HUES64 (cell line): ENCODE measurements around the gene SARDH.

Source experiments
- H3K27ac ChIP-seq: 2 replicates; pipeline ENCODE4 v1.7.0; 2013; ENCODE audit warnings: low read depth, low read length, inconsistent platforms
- H3K27me3 ChIP-seq: 2 replicates; pipeline ENCODE4 v1.6.1; 2013; ENCODE audit warnings: mild to moderate bottlenecking, low read length; ENCODE audit not compliant: insufficient read depth
- H3K36me3 ChIP-seq: 2 replicates; pipeline ENCODE4 v1.6.1; 2013; ENCODE audit warnings: mild to moderate bottlenecking, low read length; ENCODE audit not compliant: insufficient read depth
- H3K4me1 ChIP-seq: 2 replicates; pipeline ENCODE4 v1.6.1; 2013; ENCODE audit warnings: mild to moderate bottlenecking, low read length, moderate library complexity; ENCODE audit not compliant: insufficient read depth
- H3K4me3 ChIP-seq: 2 replicates; pipeline ENCODE4 v1.5.1; 2013; ENCODE audit warnings: mild to moderate bottlenecking, low read length, moderate library complexity
- H3K9ac ChIP-seq: 2 replicates; pipeline ENCODE4 v1.6.1; 2013; ENCODE audit warnings: mild to moderate bottlenecking, low read depth, low read length
- H3K9me3 ChIP-seq: 2 replicates; pipeline ENCODE4 v1.6.1; 2013; ENCODE audit warnings: low read depth, low read length; ENCODE audit not compliant: insufficient read depth
- WGBS: fragments of 150-250, 120-280 bp; methylation state at CpG from one replicate; pipeline ENCODE4 v1.1.7; 2013; ENCODE audit warnings: missing lambda C conversion rate; 5-methylcytosine and 5-hydroxymethylcytosine counted together

The SARDH gene

GRCh38 chr9:133709691-133710571 lies 28.2 kb downstream of the SARDH start:
- Histone ChIP-seq H3K4me1 (no peaks in the 10 kb centered on the region; the same call in 1 of the 2 replicates), H3K27me3 (no peaks in the 10 kb centered on the region), H3K9ac (no peak overlapping the region), H3K27ac (no peak overlapping the region), H3K36me3 (no peaks in the 10 kb centered on the region), H3K4me3 (no peak overlapping the region), H3K9me3 (no peaks in the 10 kb centered on the region)
- 92% methylated on average over 32 of the region's 32 CpGs for WGBS

- no peaks in the 10 kb centered on the region for H3K9me3 ChIP-seq
- no peak overlapping the region for H3K4me3 ChIP-seq
- no peaks in the 10 kb centered on the region for H3K27me3 ChIP-seq
- H3K9ac ChIP-seq: no peak overlapping the region
- no peaks in the 10 kb centered on the region for H3K36me3 ChIP-seq
- 82% methylated on average over 26 of the region's 26 CpGs for WGBS
- H3K27ac ChIP-seq: no peak overlapping the region
- H3K4me1 ChIP-seq: no peaks in the 10 kb centered on the region
Observed at GRCh38 chr9:133709015-133709611, 29.0 kb downstream of the SARDH start.

GRCh38 chr9:133708246-133709014 lies 29.7 kb downstream of the SARDH start:
- H3K4me3 ChIP-seq: no peak overlapping the region
- H3K4me1 ChIP-seq: no peaks in the 10 kb centered on the region
- WGBS: 91% methylated on average over 29 of the region's 30 CpGs
- H3K27me3 ChIP-seq: no peaks in the 10 kb centered on the region
- no peak overlapping the region for H3K27ac ChIP-seq
- H3K9me3 ChIP-seq: no peaks in the 10 kb centered on the region
- no peaks in the 10 kb centered on the region for H3K36me3 ChIP-seq
- H3K9ac ChIP-seq: no peak overlapping the region

GRCh38 chr9:133707763-133708245 lies 30.3 kb downstream of the SARDH start:
- 90% methylated on average over 15 of the region's 15 CpGs for WGBS
- H3K4me1 ChIP-seq: peaks cover 2% of the 10 kb centered on the region
- H3K9me3 ChIP-seq: no peaks in the 10 kb centered on the region
- H3K27ac ChIP-seq: no peak overlapping the region
- no peaks in the 10 kb centered on the region for H3K27me3 ChIP-seq
- no peak overlapping the region for H3K4me3 ChIP-seq
- no peak overlapping the region for H3K9ac ChIP-seq
- no peaks in the 10 kb centered on the region for H3K36me3 ChIP-seq

- 88% methylated on average over 17 of the region's 17 CpGs for WGBS
- Histone ChIP-seq H3K9me3 (no peaks in the 10 kb centered on the region), H3K27ac (no peak overlapping the region), H3K4me1 (peaks cover 6% of the 10 kb centered on the region), H3K4me3 (no peak overlapping the region), H3K9ac (no peak overlapping the region), H3K36me3 (no peaks in the 10 kb centered on the region), H3K27me3 (no peaks in the 10 kb centered on the region)
Observed at GRCh38 chr9:133707065-133707762, 30.9 kb downstream of the SARDH start.

GRCh38 chr9:133706307-133707050 lies 31.7 kb downstream of the SARDH start:
- Histone ChIP-seq H3K36me3 (no peaks in the 10 kb centered on the region), H3K27ac (no peak overlapping the region), H3K27me3 (no peaks in the 10 kb centered on the region), H3K9me3 (no peaks in the 10 kb centered on the region), H3K4me3 (no peak overlapping the region), H3K4me1 (peaks cover 10% of the 10 kb centered on the region), H3K9ac (no peak overlapping the region)
- 85% methylated on average over 11 of the region's 12 CpGs for WGBS

- H3K4me3 ChIP-seq: no peak overlapping the region
- no peaks in the 10 kb centered on the region for H3K36me3 ChIP-seq
- 83% methylated on average over 10 of the region's 10 CpGs for WGBS
- no peaks in the 10 kb centered on the region for H3K9me3 ChIP-seq
- no peak overlapping the region for H3K27ac ChIP-seq
- peaks cover 10% of the 10 kb centered on the region for H3K4me1 ChIP-seq
- H3K27me3 ChIP-seq: no peaks in the 10 kb centered on the region
- no peak overlapping the region for H3K9ac ChIP-seq
Observed at GRCh38 chr9:133705576-133705975, 32.6 kb downstream of the SARDH start.

GRCh38 chr9:133704711-133705181 lies 33.4 kb downstream of the SARDH start:
- H3K27ac ChIP-seq: no peak overlapping the region
- H3K4me1 ChIP-seq: peaks cover 10% of the 10 kb centered on the region
- no peaks in the 10 kb centered on the region for H3K27me3 ChIP-seq
- no peaks in the 10 kb centered on the region for H3K36me3 ChIP-seq
- H3K9me3 ChIP-seq: no peaks in the 10 kb centered on the region
- WGBS: 89% methylated on average over 23 of the region's 23 CpGs
- H3K9ac ChIP-seq: no peak overlapping the region
- no peak overlapping the region for H3K4me3 ChIP-seq

- peaks cover 10% of the 10 kb centered on the region for H3K4me1 ChIP-seq
- H3K9ac ChIP-seq: no peak overlapping the region
- 86% methylated on average over 20 of the region's 21 CpGs for WGBS
- H3K27ac ChIP-seq: no peak overlapping the region
- H3K27me3 ChIP-seq: no peaks in the 10 kb centered on the region
- H3K4me3 ChIP-seq: no peak overlapping the region
- no peaks in the 10 kb centered on the region for H3K9me3 ChIP-seq
- H3K36me3 ChIP-seq: no peaks in the 10 kb centered on the region
Observed at GRCh38 chr9:133703591-133704399, 34.4 kb downstream of the SARDH start.
